Measurements from ENCODE around the gene EID2. TPM values are rescaled to one million over a fixed set of nuclear protein-coding genes. Genes with fewer than 3 reads are reported as not detected.

The EID2 gene
- total RNA-seq, 1 donor from 2014 or later: 20.2 TPM

DNA sequence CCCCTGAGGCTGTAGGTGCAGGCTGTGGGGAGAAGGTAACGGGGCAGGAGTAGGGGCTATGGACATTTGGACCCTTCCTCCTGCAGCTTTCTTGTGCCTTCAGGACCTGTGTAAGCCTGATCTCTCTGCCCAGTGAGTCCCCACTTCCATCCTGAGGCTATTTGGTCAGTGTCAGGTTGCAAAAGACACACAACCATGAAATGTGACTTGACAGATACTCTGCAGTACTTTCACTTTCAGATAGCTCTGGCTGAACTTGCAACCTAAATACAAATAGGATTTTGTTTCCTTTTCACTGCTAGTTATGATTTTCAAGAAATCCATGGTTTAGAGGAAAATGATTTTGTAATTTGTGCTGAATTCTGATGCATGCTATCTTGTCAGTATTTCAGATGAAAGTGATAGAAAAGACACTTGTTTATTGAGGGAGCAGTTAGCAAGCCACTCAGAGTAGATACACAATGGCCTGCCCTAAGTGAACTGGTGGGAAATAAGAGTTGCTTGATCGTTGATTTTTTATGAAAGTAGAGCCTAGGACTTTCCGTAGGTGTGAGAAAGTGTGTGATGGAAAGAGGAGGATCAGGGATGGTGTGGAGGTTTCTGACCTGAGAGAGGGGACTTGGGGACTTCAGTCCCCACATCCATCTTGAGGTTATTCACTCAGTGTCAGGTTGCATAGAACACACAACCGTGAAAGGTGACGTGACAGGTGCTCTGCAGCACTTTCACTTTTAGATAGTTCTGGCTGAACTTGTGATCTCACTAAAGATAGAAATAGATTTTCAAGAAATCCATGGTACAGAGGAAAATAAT lies 18.1 kb upstream of the EID2 start:
- peaks cover 3% of the 10 kb centered on the region for H3K27me3 Mint-ChIP-seq (ENCODE audit: unreplicated experiment)

DNA sequence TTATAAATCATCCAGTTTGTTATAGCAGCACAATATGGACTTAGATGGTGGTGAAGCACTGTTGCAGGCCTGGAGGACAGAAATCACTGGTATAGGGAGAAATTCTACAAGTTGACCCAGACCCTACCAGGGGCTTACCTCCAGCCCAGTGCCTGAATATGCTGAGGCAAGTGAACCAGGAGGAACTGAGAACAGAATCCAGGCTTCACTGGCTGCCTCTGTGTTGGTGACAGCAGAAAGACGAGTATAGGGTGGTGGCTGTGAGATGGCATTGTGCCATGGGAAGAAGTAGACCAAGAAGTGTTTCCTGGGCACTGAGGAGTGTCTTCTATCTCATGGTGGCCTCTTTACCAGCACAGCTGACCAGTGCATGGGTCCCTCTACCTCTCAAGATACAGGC lies 15.9 kb upstream of the EID2 start:
- no peak overlapping the region for H3K27ac Mint-ChIP-seq (ENCODE audit: unreplicated experiment)
- H3K27me3 Mint-ChIP-seq (ENCODE audit: unreplicated experiment): peaks cover 3% of the 10 kb centered on the region
- no peak overlapping the region for H3K4me3 Mint-ChIP-seq (ENCODE audit: unreplicated experiment)
- no peaks in the 10 kb centered on the region for H3K9me3 Mint-ChIP-seq (ENCODE audit: unreplicated experiment)
- no peaks in the 10 kb centered on the region for H3K36me3 Mint-ChIP-seq (ENCODE audit: unreplicated experiment)
- no peak for DNase-seq
- TF ChIP-seq, protein P1, sequence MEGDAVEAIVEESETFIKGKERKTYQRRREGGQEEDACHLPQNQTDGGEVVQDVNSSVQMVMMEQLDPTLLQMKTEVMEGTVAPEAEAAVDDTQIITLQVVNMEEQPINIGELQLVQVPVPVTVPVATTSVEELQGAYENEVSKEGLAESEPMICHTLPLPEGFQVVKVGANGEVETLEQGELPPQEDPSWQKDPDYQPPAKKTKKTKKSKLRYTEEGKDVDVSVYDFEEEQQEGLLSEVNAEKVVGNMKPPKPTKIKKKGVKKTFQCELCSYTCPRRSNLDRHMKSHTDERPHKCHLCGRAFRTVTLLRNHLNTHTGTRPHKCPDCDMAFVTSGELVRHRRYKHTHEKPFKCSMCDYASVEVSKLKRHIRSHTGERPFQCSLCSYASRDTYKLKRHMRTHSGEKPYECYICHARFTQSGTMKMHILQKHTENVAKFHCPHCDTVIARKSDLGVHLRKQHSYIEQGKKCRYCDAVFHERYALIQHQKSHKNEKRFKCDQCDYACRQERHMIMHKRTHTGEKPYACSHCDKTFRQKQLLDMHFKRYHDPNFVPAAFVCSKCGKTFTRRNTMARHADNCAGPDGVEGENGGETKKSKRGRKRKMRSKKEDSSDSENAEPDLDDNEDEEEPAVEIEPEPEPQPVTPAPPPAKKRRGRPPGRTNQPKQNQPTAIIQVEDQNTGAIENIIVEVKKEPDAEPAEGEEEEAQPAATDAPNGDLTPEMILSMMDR (IDR thresholded peaks at IDR 0.05; ENCODE audit: partially characterized antibody, unreplicated experiment): no peak
- H3K4me1 Mint-ChIP-seq (ENCODE audit: low read depth, unreplicated experiment): no peaks in the 10 kb centered on the region

More for the DNA sequence above, 18.1 kb upstream of the EID2 start:
- Mint-ChIP-seq H3K9me3 (ENCODE audit: unreplicated experiment) (no peaks in the 10 kb centered on the region), H3K4me1 (ENCODE audit: low read depth, unreplicated experiment) (no peaks in the 10 kb centered on the region), H3K27ac (ENCODE audit: unreplicated experiment) (no peak overlapping the region), H3K36me3 (ENCODE audit: unreplicated experiment) (no peaks in the 10 kb centered on the region), H3K4me3 (ENCODE audit: unreplicated experiment) (no peak overlapping the region)
- TF ChIP-seq, protein P1 (IDR thresholded peaks at IDR 0.05; ENCODE audit: partially characterized antibody, unreplicated experiment): no peak
- no peak for DNase-seq

DNA sequence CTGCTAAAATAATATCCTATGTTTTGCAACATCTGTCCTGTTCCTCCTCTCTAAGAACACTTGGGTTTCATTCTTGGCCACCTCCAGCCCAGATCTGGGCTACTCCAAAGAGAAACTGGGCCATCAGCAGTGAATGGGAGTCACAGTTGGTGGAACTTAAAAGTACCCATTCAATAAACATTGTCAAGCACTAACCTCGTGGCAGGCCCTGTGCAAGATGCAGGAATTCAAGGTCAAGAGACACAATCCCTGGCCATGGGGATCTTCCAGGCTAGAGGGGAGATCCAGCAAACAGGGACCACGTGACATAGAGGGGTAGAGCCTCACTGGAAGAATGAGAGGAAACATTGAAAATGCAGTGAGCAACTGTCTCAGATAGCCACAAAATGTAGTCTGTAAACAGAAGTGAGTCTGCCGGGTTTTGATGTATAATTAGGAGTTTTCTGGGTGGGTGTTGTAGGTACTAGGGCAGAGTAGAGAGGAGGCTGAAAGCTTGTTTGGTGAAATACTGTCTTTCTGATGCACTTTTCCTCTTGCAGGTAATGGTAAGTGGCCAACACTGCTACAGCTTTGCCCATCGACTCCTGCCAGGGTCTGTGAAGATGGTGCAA lies 14.8 kb upstream of the EID2 start:
- no peaks in the 10 kb centered on the region for H3K9me3 Mint-ChIP-seq (ENCODE audit: unreplicated experiment)
- no peak overlapping the region for H3K27ac Mint-ChIP-seq (ENCODE audit: unreplicated experiment)
- H3K36me3 Mint-ChIP-seq (ENCODE audit: unreplicated experiment): no peaks in the 10 kb centered on the region
- no peaks in the 10 kb centered on the region for H3K4me1 Mint-ChIP-seq (ENCODE audit: low read depth, unreplicated experiment)
- TF ChIP-seq, protein P1 (IDR thresholded peaks at IDR 0.05; ENCODE audit: partially characterized antibody, unreplicated experiment): no peak
- H3K4me3 Mint-ChIP-seq (ENCODE audit: unreplicated experiment): no peak overlapping the region
- peaks cover 3% of the 10 kb centered on the region for H3K27me3 Mint-ChIP-seq (ENCODE audit: unreplicated experiment)
- DNase-seq: no peak

DNA sequence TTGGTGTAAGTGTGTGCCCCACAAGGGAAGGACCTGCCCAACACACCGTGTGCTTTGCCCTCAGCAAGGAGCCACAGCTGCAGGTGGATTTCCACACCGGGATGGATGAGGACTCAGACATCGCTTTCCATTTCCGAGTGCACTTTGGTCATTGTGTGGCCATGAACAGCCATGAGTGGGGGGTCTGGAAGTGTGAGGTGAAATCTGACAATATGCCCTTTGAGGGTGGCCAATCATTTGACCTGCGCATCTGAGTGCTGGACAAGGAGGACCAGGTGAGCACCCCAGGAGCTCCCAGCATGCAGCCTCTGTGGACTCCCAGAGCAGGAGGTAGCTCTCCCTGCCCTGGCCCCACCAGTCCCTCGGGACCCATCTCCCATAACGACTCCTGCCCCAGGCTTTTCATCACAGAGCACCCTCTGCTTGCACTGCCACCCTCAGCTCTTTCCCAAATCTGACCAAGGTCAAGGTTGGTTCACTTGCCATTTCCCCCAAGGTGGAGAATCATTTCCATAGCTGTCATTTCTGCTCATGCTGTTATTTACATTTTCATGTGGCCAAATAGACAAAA lies 13.2 kb upstream of the EID2 start:
- Mint-ChIP-seq H3K36me3 (ENCODE audit: unreplicated experiment) (no peaks in the 10 kb centered on the region), H3K27ac (ENCODE audit: unreplicated experiment) (no peak overlapping the region), H3K4me3 (ENCODE audit: unreplicated experiment) (no peak overlapping the region), H3K9me3 (ENCODE audit: unreplicated experiment) (no peaks in the 10 kb centered on the region), H3K27me3 (ENCODE audit: unreplicated experiment) (peaks cover 3% of the 10 kb centered on the region), H3K4me1 (ENCODE audit: low read depth, unreplicated experiment) (no peaks in the 10 kb centered on the region)
- TF ChIP-seq, protein P1 (IDR thresholded peaks at IDR 0.05; ENCODE audit: partially characterized antibody, unreplicated experiment): no peak
- DNase-seq: no peak

DNA sequence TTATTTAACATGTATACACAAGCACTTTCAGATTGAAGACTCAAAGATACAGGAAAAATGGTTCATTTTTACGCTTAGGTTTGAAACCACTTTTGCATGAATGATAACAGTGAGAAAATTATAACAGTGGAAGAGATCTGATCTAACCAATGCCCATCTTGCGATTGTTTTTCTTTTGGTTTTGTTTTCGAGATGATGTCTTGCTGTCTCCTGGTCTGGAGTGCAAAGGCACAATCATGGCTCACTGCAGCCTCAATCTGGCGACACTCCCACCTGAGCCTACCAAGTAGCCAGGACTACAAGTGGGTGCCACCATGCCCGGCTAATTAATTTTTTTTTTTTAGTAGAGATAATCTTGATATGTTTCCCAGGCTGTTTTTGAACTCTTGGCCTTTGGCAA lies 10.2 kb upstream of the EID2 start:
- Mint-ChIP-seq H3K4me3 (ENCODE audit: unreplicated experiment) (no peak overlapping the region), H3K4me1 (ENCODE audit: low read depth, unreplicated experiment) (no peaks in the 10 kb centered on the region), H3K36me3 (ENCODE audit: unreplicated experiment) (no peaks in the 10 kb centered on the region), H3K27ac (ENCODE audit: unreplicated experiment) (no peak overlapping the region), H3K27me3 (ENCODE audit: unreplicated experiment) (no peaks in the 10 kb centered on the region), H3K9me3 (ENCODE audit: unreplicated experiment) (no peaks in the 10 kb centered on the region)
- no peak for DNase-seq
- TF ChIP-seq, protein P1 (IDR thresholded peaks at IDR 0.05; ENCODE audit: partially characterized antibody, unreplicated experiment): no peak
